CD4-positive, alpha-beta T cell treated with Interleukin-6 at 100 ng/mL for 8 hours (primary cell): ENCODE results near the gene CCDC3.
A peak's percentile ranks its signal among the peaks of the same experiment; 100 is the strongest.

Source experiments
- DNase-seq: peaks from one replicate; pipeline ENCODE4 v3.0.0-alpha.2; 2020; ENCODE audit warnings: mixed read lengths, low spot score

Gene CCDC3

GRCh38 chr10:12922117-12922900, 79.2 kb downstream of the CCDC3 start:
- no peak for DNase-seq

GRCh38 chr10:12921163-12921562, 80.3 kb downstream of the CCDC3 start:
- DNase-seq = no peak

- no peak for DNase-seq
Observed at GRCh38 chr10:12919574-12919973, 81.9 kb downstream of the CCDC3 start.

GRCh38 chr10:12916587-12916986, 84.9 kb downstream of the CCDC3 start:
- no peak for DNase-seq

- DNase-seq = no peak
Observed at GRCh38 chr10:12915637-12916168, 85.8 kb downstream of the CCDC3 start.

GRCh38 chr10:12914111-12914510, 87.4 kb downstream of the CCDC3 start:
- no peak for DNase-seq

GRCh38 chr10:12911795-12912194, 89.7 kb downstream of the CCDC3 start:
- no peak for DNase-seq

- DNase-seq = no peak
Observed at GRCh38 chr10:12910835-12911234, 90.7 kb downstream of the CCDC3 start.

GRCh38 chr10:12909836-12910185, 91.7 kb downstream of the CCDC3 start:
- DNase-seq = no peak

GRCh38 chr10:12909182-12909835, 92.2 kb downstream of the CCDC3 start:
- no peak for DNase-seq

- DNase-seq = no peak
Observed at GRCh38 chr10:12908773-12909172, 92.7 kb downstream of the CCDC3 start.

GRCh38 chr10:12907656-12908055, 93.9 kb downstream of the CCDC3 start:
- no peak for DNase-seq

GRCh38 chr10:12906051-12906541, 95.4 kb downstream of the CCDC3 start:
- DNase-seq = no peak

- DNase-seq = no peak
Observed at GRCh38 chr10:12905067-12905466, 96.4 kb downstream of the CCDC3 start.

- no peak for DNase-seq
Observed at GRCh38 chr10:12902851-12903358, 98.6 kb downstream of the CCDC3 start.

GRCh38 chr10:12902135-12902572, 99.4 kb downstream of the CCDC3 start:
- DNase-seq = peak; percentile 14

GRCh38 chr10:12899546-12899945, 102.0 kb downstream of the CCDC3 start:
- DNase-seq = no peak

- no peak for DNase-seq
Observed at GRCh38 chr10:12898271-12898670, 103.2 kb downstream of the CCDC3 start.

GRCh38 chr10:12897278-12897677, 104.2 kb downstream of the CCDC3 start:
- no peak for DNase-seq

GRCh38 chr10:12896251-12896650, 105.3 kb downstream of the CCDC3 start:
- no peak for DNase-seq

GRCh38 chr10:12892924-12893323, 108.6 kb downstream of the CCDC3 start:
- DNase-seq = no peak

- no peak for DNase-seq
Observed at GRCh38 chr10:12890958-12891357, 110.6 kb downstream of the CCDC3 start.

- DNase-seq = no peak
Observed at GRCh38 chr10:12888470-12888869, 113.0 kb downstream of the CCDC3 start.
